ENCODE data around the gene CD164L2.

GRCh38 chr1:27380766-27381733 is 2.1 kb downstream of the CD164L2 start:
- TF ChIP-seq CTCF (tag by site-specific recombination; IDR thresholded peaks at IDR 0.05) = no peak
- no peak for TF ChIP-seq PRDM1 (tag by site-specific recombination; IDR thresholded peaks at IDR 0.05)
- TF ChIP-seq ZNF157 (tag by site-specific recombination; IDR thresholded peaks at IDR 0.05) = no peak
- no peak for TF ChIP-seq OVOL3 (tag by site-specific recombination; IDR thresholded peaks at IDR 0.05)
- no peak for TF ChIP-seq ZNF426 (tag by site-specific recombination; IDR thresholded peaks at IDR 0.05)
- no peak for TF ChIP-seq ZNF529 (tag by site-specific recombination; IDR thresholded peaks at IDR 0.05; ENCODE audit: insufficient replicate concordance)
- no peak for TF ChIP-seq ZEB2 (tag by site-specific recombination; IDR thresholded peaks at IDR 0.05)
- TF ChIP-seq RBAK (tag by site-specific recombination; IDR thresholded peaks at IDR 0.05) = no peak
- TF ChIP-seq ZBTB17 (tag by site-specific recombination; IDR thresholded peaks at IDR 0.05) = no peak
- TF ChIP-seq KLF9 (tag by site-specific recombination; IDR thresholded peaks at IDR 0.05; ENCODE audit: low read depth) = no peak
- TF ChIP-seq ZNF707 (tag by site-specific recombination; IDR thresholded peaks at IDR 0.05) = no peak
- TF ChIP-seq ZSCAN30 (tag by site-specific recombination; IDR thresholded peaks at IDR 0.05) = no peak
- TF ChIP-seq ZSCAN18 (tag by site-specific recombination; IDR thresholded peaks at IDR 0.05) = no peak

Measured in HEK293 (cell line).